Peyer's patch (tissue), 4 donors: ENCODE data around the gene CDK7.

Experiments
- CTCF ChIP-seq, 6 experiments: fragments of 450-650 bp in 4 of 6; fragments of 200-600 bp in 2 of 6; sonication (generic) in 1 of 6; IDR thresholded peaks; one replicate each; pipeline ENCODE4 v1.5.1; 2017 to 2019; ENCODE audit warnings: antibody characterized with exemption in 6 of 6, mild to moderate bottlenecking in 3 of 6, moderate library complexity in 1 of 6
- POLR2A ChIP-seq, 2 donors: fragments of 450-650 bp; IDR thresholded peaks; one replicate each; pipeline ENCODE4 v1.5.1; 2017; ENCODE audit warnings: antibody characterized with exemption in 2 of 2, mild to moderate bottlenecking in 2 of 2, moderate library complexity in 2 of 2

GRCh38 chr5:69213513-69214215 is 21.0 kb upstream of the CDK7 start:
- TF ChIP-seq CTCF (IDR thresholded peaks at IDR 0.05) = no peak
- TF ChIP-seq POLR2A (IDR thresholded peaks at IDR 0.05) = no peak
